Left ventricle myocardium inferior (tissue), 1 donor: ENCODE results near the gene KLHDC3. TPM values are rescaled to one million over a fixed set of nuclear protein-coding genes. Genes with fewer than 3 reads are reported as not detected.
A peak's percentile ranks its signal among the peaks of the same experiment; 100 is the strongest.

Experiments
- DNase-seq: peaks from one replicate; pipeline ENCODE4 v3.0.0-alpha.2; 2020
- H3K27ac ChIP-seq: fragments of 200-600 bp; replicated peaks from 2 replicates; pipeline ENCODE4 v1.8.0; 2021
- H3K27me3 ChIP-seq: fragments of 200-600 bp; 2 replicates; pipeline ENCODE4 v1.8.0; 2021; ENCODE audit warnings: low read depth
- H3K36me3 ChIP-seq: fragments of 200-600 bp; 2 replicates; pipeline ENCODE4 v1.8.0; 2021
- H3K4me1 ChIP-seq: fragments of 200-600 bp; 2 replicates; pipeline ENCODE4 v1.8.0; 2021
- H3K4me3 ChIP-seq: fragments of 200-600 bp; 2 replicates; pipeline ENCODE4 v1.8.0; 2021; ENCODE audit warnings: mild to moderate bottlenecking, moderate library complexity
- H3K9me3 ChIP-seq: fragments of 200-600 bp; replicated peaks from 2 replicates; pipeline ENCODE4 v1.8.0; 2021
- intact Hi-C: fragments of 100-400 bp; cut with micrococcal nuclease; formaldehyde crosslinking; loops from one replicate; pipeline ENCODE4 v1.11.0; 2022
- total RNA-seq: library from RNA; stranded (reverse); fragmentation: NEBNext Ultra II Directional; extraction: Animal tissue kit (Norgen Biotek cat#: 25700); gene quantifications from one replicate; pipeline ENCODE4 v1.2.1, GENCODE V29; 2021
- TF ChIP-seq, protein P1 (sequence below): fragments of 200-600 bp; IDR thresholded peaks from 2 replicates; pipeline ENCODE4 v1.8.0; 2021; ENCODE audit warnings: antibody characterized with exemption, mild to moderate bottlenecking, borderline replicate concordance
- donor health status: DM: no; HTN: yes; CAD: no; lungs with severe emphysema.

Gene KLHDC3
- total RNA-seq, 1 donor from 2014 or later, result 108 TPM

DNA sequence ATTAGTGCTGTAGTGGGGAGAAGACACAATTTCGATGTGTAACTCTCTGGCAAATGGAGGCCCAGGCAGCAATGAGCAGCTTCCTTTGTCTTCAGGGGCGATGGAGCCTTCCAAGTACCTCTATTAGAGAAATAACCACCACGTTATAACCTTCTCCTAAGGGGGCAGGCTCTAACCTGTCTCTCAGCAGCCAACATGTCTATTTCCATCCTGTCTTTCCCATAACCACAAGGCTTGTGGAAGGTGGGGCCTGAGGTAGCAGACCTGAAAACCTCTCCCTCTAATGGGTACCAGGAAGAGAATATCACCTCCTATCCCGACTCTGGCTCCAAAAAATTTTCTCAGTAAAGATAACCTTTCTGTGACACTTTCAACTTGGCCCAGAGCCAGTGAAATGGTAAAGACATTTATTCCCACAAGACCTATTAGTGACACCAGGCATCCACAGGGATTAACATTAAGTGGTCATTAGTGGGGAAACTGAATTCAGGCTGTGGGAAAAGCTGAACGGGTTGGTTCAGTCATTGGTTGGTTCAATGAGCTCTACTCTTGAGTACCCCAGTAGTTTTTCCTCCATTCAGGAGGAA is 39.0 kb upstream of the KLHDC3 start:
- peaks cover 49% of the 10 kb centered on the region for H3K4me1 ChIP-seq
- no peak overlapping the region for H3K4me3 ChIP-seq
- peaks cover 20% of the 10 kb centered on the region for H3K36me3 ChIP-seq
- intact Hi-C loops, result no loop called here
- no peak for DNase-seq
- TF ChIP-seq, protein P1, sequence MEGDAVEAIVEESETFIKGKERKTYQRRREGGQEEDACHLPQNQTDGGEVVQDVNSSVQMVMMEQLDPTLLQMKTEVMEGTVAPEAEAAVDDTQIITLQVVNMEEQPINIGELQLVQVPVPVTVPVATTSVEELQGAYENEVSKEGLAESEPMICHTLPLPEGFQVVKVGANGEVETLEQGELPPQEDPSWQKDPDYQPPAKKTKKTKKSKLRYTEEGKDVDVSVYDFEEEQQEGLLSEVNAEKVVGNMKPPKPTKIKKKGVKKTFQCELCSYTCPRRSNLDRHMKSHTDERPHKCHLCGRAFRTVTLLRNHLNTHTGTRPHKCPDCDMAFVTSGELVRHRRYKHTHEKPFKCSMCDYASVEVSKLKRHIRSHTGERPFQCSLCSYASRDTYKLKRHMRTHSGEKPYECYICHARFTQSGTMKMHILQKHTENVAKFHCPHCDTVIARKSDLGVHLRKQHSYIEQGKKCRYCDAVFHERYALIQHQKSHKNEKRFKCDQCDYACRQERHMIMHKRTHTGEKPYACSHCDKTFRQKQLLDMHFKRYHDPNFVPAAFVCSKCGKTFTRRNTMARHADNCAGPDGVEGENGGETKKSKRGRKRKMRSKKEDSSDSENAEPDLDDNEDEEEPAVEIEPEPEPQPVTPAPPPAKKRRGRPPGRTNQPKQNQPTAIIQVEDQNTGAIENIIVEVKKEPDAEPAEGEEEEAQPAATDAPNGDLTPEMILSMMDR, result no peak
- H3K27me3 ChIP-seq, result no peaks in the 10 kb centered on the region
- H3K9me3 ChIP-seq, result no peaks in the 10 kb centered on the region
- no peak overlapping the region for H3K27ac ChIP-seq

DNA sequence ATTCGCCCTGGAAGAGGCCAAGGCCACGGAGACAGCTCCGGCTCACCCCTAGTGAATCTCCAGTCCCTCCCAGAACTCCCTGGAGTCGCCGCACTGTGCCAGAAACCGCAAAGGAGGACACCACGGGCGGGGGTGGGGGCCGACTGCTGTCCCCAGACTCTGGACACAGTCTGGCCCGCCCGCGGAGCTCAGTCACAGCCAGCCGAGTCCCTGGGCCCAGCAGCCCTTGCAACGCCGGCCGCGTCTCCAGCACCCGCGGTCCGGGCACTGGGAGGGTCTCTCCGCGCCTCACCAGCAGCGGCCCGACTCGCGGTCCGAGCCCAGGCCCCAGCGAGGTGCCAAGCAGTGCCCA is 35.6 kb upstream of the KLHDC3 start:
- intact Hi-C loops, result no loop called here
- DNase-seq, result peak; percentile 25
- H3K9me3 ChIP-seq, result no peaks in the 10 kb centered on the region

DNA sequence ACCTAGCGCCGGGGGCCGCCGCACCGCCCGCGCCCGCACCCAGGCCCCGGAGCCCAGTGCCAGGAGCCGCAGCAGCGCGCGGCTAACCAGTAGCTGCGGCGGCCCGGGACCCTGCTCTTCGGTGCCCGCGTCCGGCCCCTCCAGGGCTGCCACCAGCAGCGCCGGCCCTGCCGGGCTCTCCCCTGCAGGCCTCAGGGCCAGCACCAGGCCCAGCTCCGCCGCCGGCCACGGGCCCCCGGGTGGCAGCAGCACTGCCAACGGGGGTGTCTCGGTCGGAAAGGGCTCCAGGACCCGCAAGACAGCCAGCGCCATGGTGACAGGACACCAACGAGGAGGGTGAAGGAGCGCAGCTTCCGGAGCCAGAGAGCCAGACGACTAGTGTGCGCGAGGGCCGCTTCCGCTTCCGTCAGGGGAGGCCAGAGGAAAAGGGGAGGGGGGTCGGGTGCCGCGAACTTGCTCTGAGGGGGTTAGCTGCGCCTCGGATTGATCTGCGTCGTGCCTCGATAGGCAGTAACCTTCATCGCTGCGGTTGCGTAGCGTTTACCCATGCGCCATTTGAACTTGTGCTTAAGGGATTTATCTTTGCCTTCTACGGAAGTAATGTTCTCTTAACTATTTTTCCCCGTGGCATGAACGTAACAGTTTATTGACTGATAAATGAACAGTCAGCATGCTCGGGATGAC is 35.1 kb upstream of the KLHDC3 start, which contains the start of gene PEX6:
PEX6 (minus strand) TSS at position 343 of the 684 bp plus-strand sequence; CDS start at position 312, 31 bp downstream.
- peaks cover 48% of the 10 kb centered on the region for H3K4me1 ChIP-seq
- peak within 1 kb of the TSS; percentile 99 for H3K4me3 ChIP-seq
- peak within 1 kb of the TSS; percentile 95 for H3K27ac ChIP-seq
- H3K9me3 ChIP-seq, result no peaks in the 10 kb centered on the region
- intact Hi-C loops, result no loop called here
- no peaks in the 10 kb centered on the region for H3K27me3 ChIP-seq
- peaks cover 7% of the 10 kb centered on the region for H3K36me3 ChIP-seq
- TF ChIP-seq, protein P1, result no peak
- DNase-seq, result peak; percentile 91

More for the DNA sequence above, 35.6 kb upstream of the KLHDC3 start:
- TF ChIP-seq, protein P1, result no peak
- H3K4me3 ChIP-seq, result peak overlapping the region; percentile 99
- peaks cover 12% of the 10 kb centered on the region for H3K36me3 ChIP-seq
- H3K27ac ChIP-seq, result peak overlapping the region; percentile 95
- no peaks in the 10 kb centered on the region for H3K27me3 ChIP-seq
- peaks cover 43% of the 10 kb centered on the region for H3K4me1 ChIP-seq

DNA sequence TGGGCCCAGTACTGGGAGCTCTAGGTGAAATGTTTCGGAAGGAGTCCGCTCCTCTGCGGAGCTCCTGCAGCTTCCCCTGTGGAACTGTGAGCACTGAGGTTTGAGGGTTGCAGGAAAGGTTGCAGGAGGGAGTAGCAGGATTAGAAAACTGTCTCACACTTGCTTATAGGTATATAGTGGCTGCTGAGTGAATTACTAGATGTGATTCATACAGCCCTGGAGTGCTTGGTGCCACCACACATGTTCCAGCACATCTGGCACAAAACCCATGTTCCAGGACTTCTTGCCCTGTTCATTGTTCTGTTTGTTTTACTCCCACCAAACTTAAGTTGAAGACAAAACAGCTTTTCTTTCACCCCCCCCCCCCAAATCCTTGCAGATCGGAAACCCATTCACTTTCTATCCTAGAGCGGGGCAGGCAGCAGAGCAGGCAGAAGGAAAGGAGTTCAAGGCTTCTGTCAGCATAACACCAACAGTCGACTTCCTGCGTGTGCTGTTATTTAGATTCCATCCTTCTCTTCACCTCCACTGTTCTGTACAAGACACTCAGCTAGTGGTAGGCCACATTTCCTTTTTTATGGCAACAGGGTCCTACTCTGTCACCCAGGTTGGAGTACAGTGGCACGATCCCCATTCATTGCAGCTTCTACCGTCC is 34.4 kb upstream of the KLHDC3 start:
- H3K27me3 ChIP-seq, result no peaks in the 10 kb centered on the region
- H3K27ac ChIP-seq, result peak overlapping the region; percentile 95
- intact Hi-C loops, result no loop called here
- peak overlapping the region; percentile 99 for H3K4me3 ChIP-seq
- TF ChIP-seq, protein P1, result no peak
- H3K9me3 ChIP-seq, result no peaks in the 10 kb centered on the region
- DNase-seq, result no peak
- peaks cover 6% of the 10 kb centered on the region for H3K36me3 ChIP-seq
- H3K4me1 ChIP-seq, result peaks cover 51% of the 10 kb centered on the region

DNA sequence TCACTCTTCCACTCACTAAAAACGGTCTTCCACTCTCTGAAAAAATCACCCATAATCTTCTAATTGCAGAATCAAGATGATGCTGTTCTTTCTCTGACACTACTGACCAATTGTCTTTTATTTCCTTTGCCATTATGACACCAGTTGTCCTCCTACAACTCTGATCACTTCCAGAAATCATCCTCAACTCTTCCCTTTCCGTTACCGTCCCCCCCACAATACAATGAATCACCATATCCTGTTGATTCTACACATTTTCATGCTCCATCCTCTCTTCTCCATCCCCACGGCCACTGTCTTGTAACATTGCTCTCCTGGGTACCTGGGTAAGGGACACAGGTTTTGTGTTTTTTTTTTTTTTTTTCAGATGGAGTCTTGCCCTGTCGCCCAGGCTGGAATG is 32.2 kb upstream of the KLHDC3 start:
- H3K9me3 ChIP-seq, result no peaks in the 10 kb centered on the region
- no peak overlapping the region for H3K4me3 ChIP-seq
- H3K27ac ChIP-seq, result no peak overlapping the region
- H3K4me1 ChIP-seq, result peaks cover 66% of the 10 kb centered on the region
- no peaks in the 10 kb centered on the region for H3K27me3 ChIP-seq
- DNase-seq, result no peak
- peaks cover 4% of the 10 kb centered on the region for H3K36me3 ChIP-seq
- intact Hi-C loops, result no loop called here
- TF ChIP-seq, protein P1, result no peak
